Neural cell (in vitro differentiated cells): ENCODE data around the gene APP.

Experiments used
- EZH2 ChIP-seq: fragments of 200-600, 300-800 bp; shearing (Covaris generic), sonication (generic); IDR thresholded peaks from 2 replicates; pipeline ENCODE4 v1.6.1; 2014; ENCODE audit warnings: antibody characterized with exemption, low read length, borderline replicate concordance, mild to moderate bottlenecking; ENCODE audit not compliant: insufficient read depth, poor library complexity, severe bottlenecking
- TF ChIP-seq, protein P1 (sequence below): fragments of 450-650 bp; IDR thresholded peaks from 2 replicates; pipeline ENCODE4 v1.5.1; 2014; ENCODE audit warnings: antibody characterized with exemption, mild to moderate bottlenecking, moderate library complexity; ENCODE audit not compliant: poor library complexity, severe bottlenecking

DNA sequence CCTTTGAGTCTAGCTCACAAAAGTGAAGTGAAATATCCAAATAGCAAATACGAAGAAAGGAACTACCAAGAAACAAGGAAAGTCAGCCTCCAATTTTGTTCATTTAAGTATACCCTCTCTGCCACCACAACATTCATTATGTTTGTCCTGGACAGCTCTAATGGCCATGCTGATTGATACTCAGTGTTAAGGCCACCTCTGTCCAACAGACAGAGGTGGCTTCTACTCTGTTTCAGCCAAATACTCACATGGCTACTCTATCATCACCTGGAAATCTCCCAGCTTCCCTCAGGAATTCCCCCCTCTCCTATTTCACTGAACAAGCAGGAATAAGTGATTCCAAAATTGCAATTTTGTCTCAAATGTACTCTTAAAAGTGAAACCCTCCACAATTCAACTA, 10.7 kb downstream of the APP start:
- no peak for TF ChIP-seq EZH2
- TF ChIP-seq, protein P1, sequence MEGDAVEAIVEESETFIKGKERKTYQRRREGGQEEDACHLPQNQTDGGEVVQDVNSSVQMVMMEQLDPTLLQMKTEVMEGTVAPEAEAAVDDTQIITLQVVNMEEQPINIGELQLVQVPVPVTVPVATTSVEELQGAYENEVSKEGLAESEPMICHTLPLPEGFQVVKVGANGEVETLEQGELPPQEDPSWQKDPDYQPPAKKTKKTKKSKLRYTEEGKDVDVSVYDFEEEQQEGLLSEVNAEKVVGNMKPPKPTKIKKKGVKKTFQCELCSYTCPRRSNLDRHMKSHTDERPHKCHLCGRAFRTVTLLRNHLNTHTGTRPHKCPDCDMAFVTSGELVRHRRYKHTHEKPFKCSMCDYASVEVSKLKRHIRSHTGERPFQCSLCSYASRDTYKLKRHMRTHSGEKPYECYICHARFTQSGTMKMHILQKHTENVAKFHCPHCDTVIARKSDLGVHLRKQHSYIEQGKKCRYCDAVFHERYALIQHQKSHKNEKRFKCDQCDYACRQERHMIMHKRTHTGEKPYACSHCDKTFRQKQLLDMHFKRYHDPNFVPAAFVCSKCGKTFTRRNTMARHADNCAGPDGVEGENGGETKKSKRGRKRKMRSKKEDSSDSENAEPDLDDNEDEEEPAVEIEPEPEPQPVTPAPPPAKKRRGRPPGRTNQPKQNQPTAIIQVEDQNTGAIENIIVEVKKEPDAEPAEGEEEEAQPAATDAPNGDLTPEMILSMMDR, result no peak
